EH (cell line): ENCODE data around the gene CFAP157.

ENCODE experiments used
- DNase-seq: peaks from one replicate; pipeline ENCODE4 v3.0.0-alpha.2; 2015; ENCODE audit warnings: low read depth

CFAP157 gene

DNA sequence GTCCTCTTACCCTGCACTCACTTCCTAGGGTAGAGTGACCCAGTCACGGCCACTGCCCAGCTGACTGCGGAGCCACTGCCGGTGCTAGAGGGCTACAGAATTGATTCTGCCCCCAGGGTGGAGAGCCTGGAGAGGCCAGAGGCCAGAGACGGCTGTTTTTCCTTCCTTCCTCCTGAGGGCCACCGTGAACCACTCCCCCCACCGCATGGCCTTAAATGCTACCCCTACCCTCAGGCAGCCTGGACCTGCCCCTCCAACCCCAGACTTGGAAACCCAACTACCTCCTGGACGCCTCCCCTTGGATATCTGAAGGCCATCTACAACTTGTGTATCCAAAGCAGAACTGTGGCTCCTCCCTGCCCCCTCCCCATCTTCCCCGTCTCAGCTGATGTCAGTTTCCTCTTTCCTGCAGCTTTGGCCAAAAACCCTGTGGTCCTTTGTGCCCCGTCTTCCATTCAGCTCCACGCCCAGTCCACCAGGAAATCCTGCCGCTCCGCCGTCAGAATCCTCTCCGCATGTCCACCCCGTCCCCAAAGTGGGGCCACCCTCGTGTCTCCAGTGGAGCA lies 55.4 kb downstream of the CFAP157 start:
- no peak for DNase-seq

GRCh38 chr9:127763918-127764384 lies 57.2 kb downstream of the CFAP157 start:
- DNase-seq = peak; percentile 28

DNA sequence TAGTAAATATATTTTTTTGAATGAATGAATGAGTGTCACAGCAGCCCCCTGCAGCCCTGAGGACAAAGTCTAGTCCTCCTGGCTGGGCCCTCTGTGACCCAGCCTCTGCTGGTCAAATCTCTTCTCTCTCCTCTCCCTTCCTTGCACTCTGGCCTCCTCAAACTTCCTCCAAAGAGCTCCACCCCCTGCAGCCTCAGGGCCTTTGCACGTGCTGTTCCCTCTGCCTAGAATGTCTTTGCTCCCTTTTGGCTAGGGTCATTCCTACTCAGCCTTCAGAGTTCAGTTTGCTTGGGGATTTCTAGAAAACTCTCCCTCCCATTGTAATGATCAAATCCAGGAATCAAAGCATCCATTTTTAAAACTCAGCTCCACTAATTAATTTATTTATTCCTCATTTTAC lies 58.6 kb downstream of the CFAP157 start:
- no peak for DNase-seq
